Tongue (tissue), 2 donors: ENCODE measurements around the gene TSPAN9. TPM values are rescaled to one million over a fixed set of nuclear protein-coding genes. Genes with fewer than 3 reads are reported as not detected.

Experiments used
- DNase-seq: peaks from one replicate; pipeline ENCODE4 v3.0.0-alpha.2; 2015
- total RNA-seq: library from RNA; depleted of rRNA; stranded (reverse); fragments of >200 nt; gene quantifications from one replicate; pipeline ENCODE4 v1.2.3, GENCODE V29; 2014

TSPAN9 gene
- total RNA-seq, 1 donor from 2014 or later: 162 TPM

DNA sequence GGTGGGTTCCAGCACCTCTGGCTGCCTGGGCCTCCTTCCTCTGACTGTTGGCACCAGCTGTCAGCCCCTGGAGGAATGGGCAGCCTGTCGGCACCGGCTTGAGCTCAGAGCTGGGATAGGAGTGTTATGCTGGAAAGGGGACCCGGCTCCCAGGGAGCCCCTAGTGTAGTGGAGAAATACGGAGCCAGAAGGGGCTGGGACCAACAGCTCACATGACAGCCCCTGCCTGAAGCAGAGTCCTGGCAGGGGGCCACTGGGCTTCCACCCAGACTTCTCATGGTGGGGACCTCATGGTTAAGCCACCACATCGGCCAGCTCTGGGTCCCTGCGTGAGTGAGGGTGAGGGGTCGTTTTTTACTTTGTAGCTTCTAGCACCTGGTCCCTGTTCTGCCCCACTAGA is 174.5 kb downstream of the TSPAN9 start:
- peak; percentile 88 for DNase-seq

DNA sequence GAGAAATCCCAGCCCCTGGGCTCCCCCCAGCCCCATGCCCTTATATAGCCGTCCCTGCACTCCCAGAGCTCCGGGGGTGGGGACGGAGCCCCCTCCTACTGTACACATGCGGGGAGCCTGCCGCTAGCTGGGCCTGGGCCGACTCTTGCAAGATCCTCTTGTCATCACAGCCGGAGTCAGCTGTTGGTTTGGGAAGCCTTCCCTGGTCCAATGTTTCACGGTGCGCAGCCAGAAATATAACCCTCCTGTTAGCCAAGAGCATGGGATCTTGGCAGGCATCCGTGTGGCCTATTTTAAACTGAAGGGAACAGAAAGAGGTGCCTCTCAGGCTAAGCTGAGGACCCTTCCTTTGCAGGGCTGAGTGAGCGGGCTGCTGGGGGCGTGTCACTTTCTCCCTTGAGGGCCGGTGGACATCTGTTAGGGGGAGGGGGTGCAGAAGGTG is 175.3 kb downstream of the TSPAN9 start:
- peak; percentile 99 for DNase-seq

DNA sequence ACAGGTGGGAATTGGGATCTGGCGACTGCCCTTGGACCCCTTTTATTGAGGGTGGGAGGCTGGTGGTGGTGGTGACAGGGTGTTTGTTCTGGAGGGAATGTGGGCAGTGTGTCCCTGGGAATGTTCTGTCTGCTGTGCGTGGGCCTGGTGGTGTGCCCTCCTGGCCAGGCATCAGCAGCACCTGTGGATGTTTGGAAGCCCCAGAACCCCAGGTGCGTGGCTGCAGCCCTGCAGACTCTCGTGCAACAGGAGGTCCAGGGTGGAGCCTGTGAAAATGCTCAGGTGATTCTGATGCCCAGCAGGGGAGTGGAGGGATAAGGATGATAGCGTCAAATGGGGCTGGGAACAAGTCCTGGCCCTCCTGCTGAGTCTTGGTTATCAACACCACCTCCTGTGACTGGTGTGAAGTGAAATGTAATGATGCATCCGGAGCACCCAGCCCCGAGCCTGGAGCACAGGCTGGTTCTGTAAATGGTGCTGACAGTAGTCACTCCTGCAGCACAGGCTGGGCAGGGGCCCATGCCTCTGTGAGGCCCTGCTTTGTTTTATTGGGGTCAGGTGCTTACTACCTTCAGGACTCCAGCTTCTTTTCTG is 176.6 kb downstream of the TSPAN9 start:
- no peak for DNase-seq

DNA sequence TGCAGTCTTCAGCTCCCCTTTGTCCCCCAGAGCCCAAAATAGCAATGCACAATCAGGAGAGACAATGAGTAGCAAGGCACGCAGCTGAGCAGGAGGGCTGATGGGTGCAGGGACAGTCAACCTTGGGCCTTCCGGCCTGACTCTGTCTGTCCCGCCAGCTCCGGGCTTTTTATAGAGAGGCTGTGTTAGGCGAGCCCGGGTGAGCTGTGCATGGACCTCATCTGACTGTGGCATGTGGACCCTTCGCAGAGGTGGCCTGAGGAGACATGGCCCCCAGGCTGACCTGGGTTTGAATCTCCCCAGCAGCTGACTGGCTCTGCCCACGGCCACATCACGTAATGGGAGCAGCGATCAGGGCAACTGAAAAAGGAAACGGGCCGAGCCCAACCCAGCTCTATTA is 177.9 kb downstream of the TSPAN9 start:
- DNase-seq: peak; percentile 73

DNA sequence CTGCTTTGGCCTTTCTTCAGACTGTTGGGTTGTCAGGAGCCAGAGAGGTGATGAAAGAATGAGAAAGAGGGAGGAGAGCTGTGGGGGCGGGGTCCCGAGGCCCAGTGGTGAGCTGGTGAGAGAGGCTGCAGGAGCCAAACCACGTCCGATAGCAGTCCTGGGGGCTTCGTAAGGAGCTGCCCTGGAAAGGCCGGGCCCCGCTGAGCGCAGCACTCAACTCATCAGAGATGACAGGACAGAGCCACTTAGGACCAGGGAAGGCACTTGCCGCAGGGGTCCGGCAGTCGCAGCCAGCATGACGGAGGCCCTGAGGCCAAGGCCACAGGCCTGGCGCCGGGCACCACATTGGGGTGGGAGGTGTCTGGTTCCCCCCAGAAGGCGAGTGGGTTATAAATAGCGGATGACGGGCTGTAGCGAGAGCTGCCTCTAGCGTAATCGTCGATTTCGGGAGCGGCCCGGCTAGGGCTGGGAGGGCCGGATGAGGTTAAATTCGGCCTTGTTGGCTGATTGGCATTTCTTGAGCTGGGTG is 179.0 kb downstream of the TSPAN9 start:
- DNase-seq: peak; percentile 76

DNA sequence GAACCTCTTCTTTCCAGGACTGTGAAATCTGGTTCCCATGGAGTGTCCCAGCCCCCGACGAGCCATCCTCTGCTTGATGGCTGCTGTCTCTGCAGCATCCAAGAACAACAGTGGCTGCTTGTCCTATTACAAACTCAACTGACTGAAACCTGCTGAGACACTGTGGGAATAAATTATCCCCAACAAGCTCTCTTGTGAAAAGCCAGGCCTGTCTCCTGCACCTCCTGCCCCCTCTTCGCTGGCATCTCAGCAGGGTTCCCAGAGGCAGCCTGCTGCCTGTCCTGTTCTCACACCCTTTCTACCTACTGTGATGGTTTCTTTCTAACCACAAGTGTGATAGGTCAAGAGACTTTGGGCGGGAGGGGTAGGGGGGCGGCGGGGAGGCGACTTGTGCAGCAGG is 180.2 kb downstream of the TSPAN9 start:
- no peak for DNase-seq

DNA sequence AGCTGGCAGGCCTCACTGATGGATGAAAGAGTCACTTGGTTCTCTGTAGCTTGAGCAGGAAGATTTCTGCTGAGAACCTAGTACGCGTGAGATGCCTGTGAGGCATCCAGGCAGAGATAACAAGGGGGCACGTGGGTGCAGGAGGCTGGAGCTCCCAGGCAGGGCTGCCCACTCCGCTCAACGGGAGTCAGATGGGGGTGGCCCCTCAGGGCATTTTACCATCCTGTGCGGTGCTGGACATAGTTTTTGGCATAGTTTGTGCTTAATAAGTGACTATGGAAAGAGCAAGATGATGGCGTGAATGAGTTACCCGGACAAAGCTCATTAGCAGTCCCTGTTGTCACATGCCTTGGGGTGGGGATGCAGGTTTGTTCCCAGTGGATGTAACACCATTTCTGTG is 182.8 kb downstream of the TSPAN9 start:
- no peak for DNase-seq

DNA sequence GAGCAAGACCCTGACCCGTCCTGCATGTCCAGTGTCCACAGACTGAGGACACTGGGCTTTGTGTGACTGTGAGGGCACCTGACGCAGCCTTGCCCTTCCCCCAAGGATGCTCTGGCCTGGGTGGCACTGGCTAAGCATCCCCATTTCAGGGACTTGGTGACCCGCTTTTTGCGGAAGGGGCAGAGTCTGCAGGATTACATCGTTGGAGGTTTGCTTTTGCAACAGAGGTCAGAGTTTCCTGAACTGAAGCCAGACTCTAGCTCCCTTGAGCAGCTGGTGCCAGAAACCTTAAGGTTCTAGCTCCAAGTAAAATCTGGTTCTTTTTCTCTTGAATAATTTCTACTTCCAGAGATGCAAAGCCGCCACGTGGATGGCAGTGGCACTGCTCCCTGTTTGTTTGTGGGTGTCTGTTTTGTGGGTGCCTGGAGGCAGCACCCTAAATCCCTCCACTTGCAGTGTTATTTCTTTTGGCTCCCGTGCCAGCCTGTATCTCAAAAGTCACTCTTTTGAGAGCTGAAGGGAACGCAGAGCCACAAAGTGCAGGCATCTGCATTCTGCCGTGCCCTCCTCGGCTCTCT is 184.7 kb downstream of the TSPAN9 start:
- no peak for DNase-seq

DNA sequence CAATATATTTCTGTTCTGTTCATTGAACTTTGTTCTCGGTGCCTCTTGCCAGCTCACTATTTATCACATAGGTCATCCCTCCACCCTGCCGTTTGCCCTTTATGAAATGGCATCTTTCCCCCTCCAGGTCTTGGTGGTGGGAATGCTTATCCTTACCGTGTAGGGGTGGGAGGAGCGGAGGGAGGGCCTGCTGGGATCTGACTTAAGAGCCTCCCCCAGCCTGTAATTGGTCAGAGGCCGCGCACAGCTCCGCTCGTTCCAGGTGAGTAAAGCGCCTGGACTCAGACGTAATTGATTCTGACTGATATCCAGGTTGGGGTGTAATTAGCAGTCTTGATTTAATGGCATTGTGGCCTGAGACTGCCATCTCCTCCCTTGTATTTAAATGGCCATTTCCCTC is 185.3 kb downstream of the TSPAN9 start:
- no peak for DNase-seq

DNA sequence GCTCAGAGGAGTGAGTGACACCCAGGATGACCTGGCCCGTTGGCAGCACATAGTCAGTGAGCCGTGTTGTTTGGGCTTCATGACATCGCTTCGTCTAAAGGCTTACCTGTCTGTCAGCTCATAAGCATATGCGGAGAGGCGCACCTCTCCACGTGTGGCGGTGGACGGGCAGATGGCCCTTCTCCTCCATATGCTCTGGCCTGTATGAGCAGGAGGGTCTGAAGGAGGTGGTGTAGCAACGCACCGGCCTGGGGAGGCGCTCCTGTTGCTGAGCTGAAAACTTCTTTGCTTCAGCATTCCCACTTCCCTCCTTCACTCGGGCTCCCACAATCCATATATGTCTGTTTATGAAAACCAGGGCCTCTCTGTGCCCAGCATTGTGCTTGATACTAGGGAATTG is 186.1 kb downstream of the TSPAN9 start:
- DNase-seq: no peak

DNA sequence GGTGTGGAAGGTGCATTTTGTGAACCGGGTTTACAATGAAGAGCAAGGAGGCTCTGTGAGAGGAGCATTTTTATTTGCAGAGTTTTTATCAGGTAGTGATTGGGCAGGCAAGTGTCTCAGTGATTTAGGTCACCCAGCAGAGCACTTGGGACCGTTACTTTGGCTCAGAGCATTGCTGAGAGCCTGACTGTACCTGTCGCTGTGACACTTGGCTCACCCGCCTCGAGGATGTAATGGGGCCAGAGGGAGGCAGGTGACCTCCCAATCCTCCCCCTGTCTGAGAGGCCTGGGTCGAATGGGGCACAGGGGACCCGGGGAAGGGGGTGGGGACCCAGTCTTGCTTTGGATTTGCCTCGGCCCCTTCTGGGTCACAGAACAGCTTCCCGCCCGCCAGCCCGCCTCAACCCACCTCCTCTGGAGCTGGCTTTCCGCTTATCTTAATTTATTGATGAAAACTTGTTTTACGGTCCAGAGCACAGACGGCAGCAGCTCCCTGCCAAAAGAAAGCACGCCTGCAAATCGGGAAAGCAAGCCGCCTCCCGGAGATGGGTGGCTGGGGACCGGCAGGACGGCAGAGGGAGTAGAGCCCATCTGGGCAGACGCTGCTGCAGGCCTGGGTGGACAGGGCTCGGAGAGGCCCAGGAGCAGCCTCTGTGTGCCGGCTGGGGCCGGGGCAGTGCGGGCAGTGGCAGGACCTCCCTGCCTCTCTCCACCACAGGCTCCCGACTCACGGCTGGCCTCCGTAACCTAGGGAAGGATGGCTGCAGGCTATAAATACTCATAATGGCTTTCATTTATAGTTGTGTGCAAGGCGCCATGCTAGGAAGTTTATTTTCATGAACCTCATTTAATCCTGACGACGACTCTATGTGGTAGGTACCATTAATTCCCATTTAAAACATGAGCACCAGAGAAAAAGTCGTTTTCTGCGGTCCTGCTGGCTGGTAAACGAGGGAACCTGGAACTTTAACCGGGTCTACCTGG is 187.1 kb downstream of the TSPAN9 start:
- DNase-seq: no peak

DNA sequence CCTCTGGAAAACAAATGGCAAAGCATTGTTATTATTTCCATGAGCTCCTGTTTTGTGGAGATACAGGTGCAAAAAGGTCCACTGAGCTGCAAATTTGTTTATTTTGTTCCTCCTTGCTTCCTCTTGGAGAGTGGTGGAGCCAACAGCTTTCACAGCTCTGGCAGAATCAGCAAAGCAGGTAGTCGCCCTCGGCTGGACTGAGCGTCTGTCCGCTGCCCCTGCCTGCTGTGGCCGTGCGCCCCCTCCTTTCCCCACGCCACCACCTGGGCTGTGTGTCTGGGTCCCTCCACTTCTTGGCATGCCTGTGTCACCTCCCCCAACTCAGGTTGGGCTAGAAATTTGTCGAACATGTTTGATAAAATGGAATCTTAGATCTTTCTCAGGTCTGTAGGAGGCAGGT is 188.2 kb downstream of the TSPAN9 start:
- no peak for DNase-seq

DNA sequence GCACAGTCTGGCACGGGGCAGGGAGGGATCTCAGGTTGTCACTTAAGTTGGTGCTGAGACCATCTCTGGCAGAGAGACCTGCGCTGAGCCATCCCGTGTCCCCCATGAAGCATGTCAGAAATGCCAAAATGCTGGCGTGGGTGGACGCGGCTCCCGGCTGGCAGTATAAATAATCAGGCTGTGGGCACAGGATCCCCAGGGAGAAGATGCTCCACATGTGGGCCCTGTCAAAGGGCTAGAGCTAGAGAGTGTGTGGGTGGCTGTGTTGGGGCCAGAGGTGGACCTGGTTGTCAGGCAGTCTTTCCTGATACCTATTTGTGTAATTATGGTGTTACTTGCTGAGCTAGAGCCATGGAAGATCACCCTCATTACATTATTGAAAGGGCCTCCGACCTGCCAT is 189.5 kb downstream of the TSPAN9 start:
- DNase-seq: no peak

DNA sequence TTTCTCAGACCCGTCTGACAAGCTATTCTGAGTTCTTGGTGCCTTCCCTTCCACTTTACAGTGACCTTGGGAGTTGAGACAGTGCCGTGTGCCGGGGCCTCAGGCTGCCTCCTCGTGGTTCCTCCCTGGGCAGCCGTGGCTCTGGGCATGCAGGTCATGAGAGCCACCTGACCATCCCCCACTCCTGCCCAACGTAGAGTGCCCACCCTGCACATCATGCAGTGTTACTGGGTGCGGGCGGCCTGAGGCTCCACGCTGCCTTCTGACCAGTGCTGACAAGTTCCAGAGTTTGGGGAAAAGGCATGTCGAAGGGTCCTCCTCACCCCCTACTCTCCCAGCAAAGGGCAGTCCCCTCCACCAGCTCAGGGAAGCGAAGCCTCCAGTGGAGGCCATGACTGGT is 190.5 kb downstream of the TSPAN9 start:
- no peak for DNase-seq

DNA sequence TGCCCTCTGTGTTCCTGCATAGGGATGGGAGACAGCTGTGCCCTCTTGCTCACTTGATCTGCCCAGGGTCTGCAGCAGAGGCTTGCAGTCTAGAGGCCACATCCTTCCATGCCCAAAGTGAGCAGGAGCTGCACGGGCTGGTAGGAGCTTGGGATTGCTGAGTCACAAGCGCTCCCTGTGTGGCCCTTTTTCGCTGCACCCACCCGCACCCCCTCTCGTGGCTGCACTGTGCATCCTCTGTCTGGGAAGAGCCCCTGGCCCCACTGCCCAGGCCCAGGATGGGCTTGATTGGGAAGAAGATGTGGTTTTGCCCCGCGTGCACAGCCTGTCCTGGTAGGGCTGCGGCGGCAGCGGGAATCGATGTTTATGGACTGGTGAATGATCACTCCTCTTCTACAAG is 192.4 kb downstream of the TSPAN9 start:
- DNase-seq: no peak

DNA sequence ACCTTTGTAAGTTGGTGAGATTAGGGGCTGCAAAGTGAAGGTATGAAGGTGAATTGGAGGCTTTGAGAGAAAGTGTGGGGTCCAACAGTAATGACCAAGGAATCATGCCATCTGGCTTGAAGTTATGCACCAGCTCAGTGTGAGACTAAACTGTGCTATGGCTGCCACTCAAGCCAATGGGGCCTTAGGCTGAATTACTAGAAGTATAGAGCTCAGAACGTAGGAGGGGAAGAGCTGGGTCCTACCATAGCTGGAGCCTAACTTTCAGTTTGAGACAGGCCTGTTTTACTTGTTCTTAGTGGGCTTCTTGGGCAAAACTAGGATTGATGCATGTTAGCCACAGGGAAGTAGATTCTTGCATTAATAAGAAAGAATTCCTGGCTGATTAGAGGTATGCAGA is 194.0 kb downstream of the TSPAN9 start:
- no peak for DNase-seq

DNA sequence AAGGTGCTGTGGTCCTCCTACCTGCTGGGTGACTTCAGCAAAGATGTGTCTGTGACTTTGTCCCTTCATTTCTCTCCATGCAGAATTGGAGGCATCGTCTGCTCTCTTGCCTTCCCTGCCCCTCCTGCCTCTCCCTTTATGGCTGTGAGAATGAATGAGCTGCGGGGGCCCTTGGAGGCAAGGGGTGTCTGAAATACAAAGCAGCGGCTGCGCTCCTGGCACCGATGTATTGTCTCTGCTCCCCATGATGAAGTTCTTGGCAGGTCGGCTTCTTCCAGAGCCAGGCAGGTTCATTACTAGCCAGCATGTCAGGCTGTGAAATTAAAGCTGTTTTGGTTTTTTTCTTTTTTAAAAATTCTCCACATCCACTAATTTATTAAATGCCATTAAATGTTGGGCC is 194.5 kb downstream of the TSPAN9 start:
- DNase-seq: no peak

DNA sequence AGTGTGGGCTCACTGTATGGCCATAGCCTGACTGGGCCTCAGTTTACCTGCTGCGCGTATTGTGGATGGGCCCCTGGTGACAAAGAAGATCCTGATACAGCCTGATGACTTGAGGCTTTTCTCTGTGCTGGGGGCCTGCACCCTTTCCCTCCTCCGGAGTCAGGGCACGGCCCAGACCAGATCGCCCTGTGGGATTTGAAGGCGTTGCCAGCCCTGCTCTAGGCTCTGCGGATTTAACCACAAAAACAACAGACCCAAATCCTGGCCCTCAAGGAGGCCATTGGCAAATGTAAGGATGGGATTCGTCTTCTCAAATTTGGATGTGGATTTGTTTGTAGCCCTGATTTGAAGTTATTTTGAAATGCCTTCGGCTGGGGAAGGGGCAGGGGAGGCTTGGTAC is 195.8 kb downstream of the TSPAN9 start:
- DNase-seq: no peak

DNA sequence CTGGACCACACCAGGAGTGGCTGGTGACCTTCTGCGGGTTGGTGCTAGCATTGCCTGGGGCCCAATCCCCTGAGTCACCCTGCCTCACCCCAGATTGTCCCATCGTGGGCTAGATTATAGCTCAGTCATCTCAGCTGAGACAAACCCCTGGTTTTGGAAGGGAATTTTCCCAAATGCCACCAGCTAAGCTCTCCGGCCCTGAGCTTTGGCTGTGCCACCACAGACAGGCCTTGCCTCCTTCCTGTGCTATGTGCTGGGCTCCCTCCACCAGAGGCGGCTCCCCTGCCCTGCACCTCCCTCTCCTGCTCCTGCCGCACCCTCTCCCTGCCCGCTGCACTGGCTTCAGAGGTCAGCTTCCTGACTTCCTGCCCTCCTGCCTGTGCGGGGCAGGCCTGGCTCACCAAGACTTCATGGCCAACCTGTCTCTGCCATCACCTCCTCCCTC is 196.3 kb downstream of the TSPAN9 start:
- DNase-seq: no peak

DNA sequence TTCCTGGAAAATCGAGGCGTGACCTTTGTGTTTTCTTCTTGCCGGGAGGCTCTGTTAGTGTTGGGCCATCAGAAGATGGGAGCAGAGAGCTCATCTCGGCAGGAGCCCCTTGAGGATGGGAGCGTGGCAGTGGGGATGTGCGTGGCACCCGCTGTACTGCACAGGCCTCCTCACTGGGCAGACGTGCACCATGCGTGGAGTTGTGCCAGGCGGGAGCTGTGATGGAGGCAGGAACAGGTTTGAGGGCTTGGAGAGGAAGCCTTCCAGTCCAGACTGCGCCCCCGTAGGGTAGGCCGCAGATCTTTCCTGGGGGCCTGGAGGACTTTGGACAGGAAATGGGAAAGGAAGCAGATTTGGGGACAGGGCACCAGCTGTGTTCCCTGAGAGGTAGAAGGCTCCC is 197.5 kb downstream of the TSPAN9 start:
- no peak for DNase-seq

DNA sequence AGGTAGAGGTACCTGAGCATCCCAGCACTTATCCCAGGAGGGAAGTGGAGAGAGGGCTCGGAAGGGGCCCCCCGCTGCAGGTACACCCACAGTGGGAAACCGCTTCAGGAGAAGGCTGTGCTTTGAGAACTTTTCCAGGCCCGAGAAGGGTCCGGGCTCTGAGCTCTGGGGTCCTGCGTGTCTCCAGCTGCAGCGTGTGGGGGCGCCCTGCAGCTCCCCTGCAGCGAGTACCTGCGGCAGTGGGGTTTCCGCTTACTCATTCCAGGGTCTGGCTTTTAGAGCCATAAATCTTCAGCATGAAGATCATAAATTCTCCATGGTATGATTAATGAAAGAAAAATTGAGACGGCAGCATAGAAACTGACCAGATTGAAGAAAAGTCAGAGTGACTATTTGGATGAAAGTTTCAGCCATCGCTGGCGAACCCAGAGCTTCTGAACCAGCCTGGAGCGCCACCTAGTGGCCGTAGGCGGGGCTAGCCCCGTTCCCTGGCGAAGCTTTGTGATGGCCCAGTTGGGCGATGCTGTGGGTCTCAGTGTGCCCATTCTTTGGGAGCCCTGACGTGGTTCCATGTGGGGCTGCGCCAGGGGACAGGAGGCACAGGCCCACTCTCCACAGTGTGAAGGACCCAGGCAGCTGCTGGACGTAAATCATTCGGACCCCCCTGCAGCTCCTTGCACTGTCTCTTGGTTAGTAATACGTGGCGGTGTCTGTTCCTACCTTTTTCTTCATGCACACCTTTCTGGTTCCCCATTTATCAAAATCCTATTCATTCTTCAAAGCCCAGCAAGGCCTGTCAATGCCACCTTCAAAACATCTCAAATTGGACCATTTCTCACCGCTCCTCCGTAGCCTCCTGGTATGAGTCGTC is 198.2 kb downstream of the TSPAN9 start:
- peak; percentile 89 for DNase-seq

DNA sequence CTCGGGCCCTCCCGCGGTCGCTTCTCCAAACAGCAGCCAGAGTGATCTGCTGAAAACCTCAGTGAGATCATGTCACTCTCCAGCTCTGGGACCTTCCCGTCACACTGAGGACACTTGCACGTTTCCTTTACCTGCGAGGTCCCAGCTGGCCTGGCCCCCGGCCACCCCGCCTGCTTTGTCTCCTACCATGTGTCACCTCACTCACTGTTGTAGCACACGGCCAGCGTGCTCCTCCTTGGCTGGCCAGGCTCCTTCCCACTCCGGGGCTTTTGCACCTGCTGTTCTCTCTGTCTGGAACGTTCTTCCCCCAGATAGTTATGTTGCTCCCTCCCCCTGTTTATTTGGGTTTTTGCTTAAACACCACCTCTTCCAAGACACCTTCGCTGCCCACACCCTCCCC is 199.0 kb downstream of the TSPAN9 start:
- no peak for DNase-seq
